GM21619 (cell line): ENCODE results near the gene CERS6.

Experiments used
- ATAC-seq: cut with Tn5 transposase; IDR thresholded peaks from one replicate; pipeline ENCODE4 v1.9.1; 2021; ENCODE audit not compliant: unreplicated experiment

CERS6 gene

DNA sequence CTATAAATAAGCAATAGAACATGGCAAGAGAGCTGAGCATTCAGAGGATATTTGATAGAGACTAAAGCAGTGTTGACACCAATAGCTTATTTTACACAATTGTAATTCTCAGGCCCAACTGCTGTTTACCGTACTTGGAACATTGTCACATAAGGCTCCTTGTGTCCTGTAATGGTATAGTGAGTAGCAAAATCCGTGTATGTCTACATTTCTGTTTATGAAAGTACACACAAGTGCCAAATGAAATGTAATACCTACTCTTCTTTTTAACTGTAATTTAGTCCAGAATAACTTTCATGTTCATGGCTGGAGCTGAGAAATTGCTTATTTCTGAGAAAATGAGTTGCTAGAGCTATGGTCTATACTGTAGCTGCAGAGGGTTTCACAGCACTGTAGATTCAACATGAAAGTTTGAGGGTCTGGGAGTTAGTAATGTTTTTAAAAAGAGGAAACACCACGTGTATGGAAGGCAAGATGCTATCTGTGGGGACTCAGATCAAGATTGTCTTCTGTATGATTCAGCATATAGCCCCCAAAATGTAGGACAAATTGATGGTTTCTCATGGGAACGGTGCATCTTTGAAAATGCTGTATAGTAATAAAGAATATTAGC lies 236.2 kb downstream of the CERS6 start:
- ATAC-seq, result no peak

- ATAC-seq, result no peak
Observed at GRCh38 chr2:168694173-168694572, 238.1 kb downstream of the CERS6 start.

DNA sequence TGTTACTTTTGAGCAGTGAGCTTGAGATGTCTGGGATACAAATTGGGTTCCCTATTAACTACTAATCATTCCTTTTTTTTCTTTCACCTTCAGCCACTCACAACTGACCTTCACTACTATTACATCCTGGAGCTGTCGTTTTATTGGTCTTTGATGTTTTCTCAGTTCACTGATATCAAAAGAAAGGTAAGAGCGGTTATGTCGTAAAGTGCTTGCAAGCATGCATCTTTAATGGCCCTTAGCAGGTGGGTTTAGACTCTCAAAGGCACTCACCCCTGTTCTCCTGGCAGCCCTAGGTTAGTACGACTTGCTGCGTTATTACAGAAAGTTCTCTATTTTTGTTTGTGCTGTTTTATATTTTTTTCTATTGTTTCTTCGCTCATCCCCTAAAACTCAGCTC lies 238.8 kb downstream of the CERS6 start:
- ATAC-seq, result no peak

DNA sequence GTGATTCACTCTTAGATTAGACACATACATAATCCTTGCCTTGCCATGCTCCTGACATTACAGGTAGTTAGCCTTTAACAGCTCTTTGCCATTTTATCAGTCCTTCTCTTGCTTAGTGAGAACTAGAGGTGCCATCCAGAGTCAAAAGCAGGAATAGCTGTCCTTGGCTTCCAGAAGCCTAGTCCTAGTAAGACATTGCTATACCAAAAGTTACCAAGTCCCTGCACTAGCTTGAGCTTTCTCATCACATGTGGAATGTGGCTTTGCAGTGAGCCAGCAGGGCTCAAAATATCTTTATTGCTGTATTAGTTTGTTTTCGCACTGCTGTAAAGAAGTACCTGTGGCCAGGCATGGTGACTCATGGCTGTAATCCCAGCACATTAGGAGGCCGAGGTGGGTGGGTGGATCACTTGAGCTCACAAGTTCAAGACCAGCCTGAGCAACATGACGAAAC lies 241.6 kb downstream of the CERS6 start:
- no peak for ATAC-seq

GRCh38 chr2:168698969-168699368 lies 242.9 kb downstream of the CERS6 start:
- ATAC-seq, result no peak

DNA sequence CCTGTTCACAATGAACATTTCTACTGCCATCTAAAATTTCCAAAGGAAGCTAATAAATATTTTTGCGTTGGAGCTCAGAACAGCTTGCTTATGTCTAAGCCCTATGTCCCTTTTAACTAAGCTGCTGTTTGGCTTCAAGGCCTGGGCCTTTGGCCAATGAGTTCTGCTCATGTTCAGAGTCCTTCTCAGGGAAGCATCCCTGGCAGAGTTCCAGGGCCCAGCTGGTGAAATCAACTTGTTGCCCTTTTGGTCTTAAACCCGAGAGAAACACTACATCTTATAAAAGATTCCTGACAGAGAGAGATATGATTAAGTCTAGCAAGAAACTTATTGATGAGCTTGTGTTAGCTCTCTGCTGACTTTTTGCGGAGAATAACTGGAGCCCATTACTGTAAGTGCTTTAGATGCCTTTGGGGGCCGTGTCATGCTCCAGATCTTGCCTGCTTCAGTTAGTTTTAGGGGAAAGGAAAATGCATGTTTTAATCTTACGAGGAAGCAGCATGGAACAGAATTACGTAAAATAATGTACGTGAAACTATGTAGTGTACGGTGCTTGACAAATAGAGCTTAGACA lies 243.9 kb downstream of the CERS6 start:
- ATAC-seq, result no peak

GRCh38 chr2:168700615-168701245 lies 244.7 kb downstream of the CERS6 start:
- no peak for ATAC-seq

DNA sequence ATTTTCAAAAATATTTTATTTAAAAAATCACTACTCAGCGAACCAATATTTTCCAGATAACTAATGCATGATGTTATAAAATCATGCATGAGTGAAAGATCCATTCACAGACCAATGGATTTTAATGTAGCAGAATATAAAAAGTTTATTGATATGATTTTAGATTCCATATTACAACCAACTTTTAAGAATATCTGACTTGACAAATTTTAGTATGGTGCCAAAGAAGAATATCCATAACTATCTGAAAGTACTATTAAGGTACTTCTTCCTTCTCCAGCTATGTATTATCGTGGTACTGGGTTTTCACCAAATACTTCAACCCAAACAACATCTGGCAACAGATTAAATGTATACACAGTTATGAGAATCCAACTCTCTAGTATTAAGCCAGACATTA lies 246.5 kb downstream of the CERS6 start:
- ATAC-seq, result no peak

DNA sequence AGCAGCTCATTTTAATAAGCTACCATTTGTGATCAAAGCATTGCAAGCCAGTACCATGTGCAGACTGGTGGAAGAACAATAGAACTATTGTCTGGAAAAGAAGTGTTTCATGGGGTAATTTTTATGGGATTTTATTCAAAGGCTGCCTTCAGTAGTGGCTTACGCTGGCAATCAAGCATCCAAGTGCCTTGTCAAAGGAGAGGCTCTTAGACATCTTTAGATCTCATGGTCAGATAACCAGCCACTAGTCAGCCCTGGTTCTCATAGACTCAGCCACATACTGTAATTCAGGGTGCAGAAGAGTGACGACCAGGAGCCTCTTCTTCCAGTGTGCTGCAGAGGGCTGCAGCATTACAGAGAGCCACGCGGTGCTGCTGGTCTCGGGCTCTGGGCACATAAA lies 247.9 kb downstream of the CERS6 start:
- ATAC-seq, result no peak

GRCh38 chr2:168705534-168706470 lies 249.7 kb downstream of the CERS6 start:
- no peak for ATAC-seq

DNA sequence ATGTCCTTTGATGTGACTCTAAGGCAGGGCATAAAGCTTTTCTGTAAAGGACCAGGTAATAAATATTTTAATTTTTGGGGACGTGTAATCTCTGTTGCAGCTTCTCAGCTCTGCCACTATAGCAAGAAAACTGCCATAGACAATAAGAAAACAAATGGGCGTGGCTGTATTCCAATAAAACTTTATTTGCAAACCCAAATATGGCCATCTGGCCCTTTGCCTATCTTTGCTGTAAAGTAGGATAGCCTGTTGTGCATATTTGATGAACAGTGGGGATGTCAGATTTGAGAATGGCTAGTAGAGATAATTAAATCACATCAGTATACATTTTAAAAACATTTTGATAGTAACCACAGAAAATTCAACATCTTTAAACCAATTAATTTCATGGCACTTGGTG lies 250.7 kb downstream of the CERS6 start:
- no peak for ATAC-seq

DNA sequence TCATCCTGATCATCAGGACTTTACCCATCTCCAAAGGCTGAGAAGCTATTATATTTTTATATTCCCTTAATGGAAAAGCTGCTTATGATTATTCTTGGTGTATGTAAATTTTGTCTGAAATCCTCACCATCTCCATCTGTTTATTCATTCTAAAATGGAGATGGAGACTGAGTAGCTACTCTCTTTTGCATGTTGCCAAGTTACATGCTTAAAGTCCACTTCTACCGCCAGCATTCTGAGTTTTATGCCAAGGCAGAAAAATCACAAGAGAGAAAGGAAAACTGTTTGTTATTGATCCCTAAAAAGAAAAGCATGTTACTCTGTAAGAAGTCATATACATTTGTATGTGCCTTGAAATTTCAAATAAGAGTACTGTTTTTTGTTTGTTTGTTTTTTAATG lies 252.0 kb downstream of the CERS6 start:
- no peak for ATAC-seq

GRCh38 chr2:168710754-168711467 lies 254.8 kb downstream of the CERS6 start:
- ATAC-seq, result no peak

GRCh38 chr2:168712053-168712452 lies 256.0 kb downstream of the CERS6 start:
- ATAC-seq, result peak; percentile 99

DNA sequence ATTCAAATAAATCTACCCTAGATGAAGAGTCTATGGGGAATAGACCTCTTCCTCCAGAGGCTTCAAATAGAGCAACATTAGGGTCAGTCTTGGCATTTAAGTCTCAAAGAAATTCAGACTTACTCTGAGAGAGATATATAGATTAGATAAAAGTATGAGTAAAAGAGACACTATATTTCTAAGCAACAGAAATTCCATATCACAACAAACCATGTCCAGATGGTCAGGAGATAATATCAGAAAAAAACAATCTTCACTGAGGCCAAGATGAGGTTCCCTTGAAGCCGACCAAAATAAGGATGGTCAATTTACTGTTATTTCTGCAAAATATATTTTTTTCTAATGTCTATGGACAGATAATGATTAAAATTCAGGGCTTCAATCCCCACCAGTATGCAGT lies 257.3 kb downstream of the CERS6 start:
- ATAC-seq, result no peak

DNA sequence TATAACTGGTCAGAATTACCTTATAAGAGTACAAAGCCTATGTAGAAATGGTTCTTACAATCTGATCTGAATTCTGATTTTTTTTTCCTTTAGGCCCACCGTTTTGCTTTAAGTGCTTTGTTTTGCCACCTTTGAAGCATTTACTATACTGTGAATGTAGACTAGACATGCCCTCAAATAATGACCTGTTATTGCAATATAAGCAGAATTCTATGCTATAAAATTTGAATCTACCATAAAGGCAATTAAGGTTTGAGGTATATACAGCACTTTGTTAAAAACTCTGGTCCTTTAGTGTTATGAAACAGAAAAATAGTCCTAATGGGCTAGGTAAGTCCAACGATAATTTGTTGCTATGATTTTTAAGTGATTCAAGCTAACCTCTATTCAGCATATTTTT lies 259.8 kb downstream of the CERS6 start:
- no peak for ATAC-seq

- ATAC-seq, result no peak
Observed at GRCh38 chr2:168716839-168717238, 260.8 kb downstream of the CERS6 start.

- ATAC-seq, result no peak
Observed at GRCh38 chr2:168717790-168718502, 261.9 kb downstream of the CERS6 start.

- no peak for ATAC-seq
Observed at GRCh38 chr2:168718622-168719021, 262.6 kb downstream of the CERS6 start.

DNA sequence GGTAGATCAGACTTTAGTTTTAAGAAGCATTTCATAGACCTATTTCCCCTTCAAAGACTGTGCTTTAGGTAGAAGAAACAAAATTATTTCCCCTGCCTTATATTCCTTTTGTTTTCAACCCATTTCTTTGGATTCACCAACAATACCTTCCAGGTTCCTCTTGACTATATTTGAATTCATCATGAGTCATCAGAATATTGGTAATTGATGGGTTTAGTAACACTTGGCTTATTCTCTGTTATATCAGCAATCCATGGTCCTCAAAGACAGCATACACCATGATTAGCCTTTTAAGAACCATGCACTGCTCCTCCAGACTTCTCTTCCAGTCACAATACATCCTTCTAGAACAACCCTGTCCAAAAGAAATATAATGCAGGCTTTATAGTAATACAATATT lies 263.4 kb downstream of the CERS6 start:
- no peak for ATAC-seq
